GM12864 (cell line): ENCODE measurements around the gene GARIN3.

Experiments
- DNase-seq: peaks from one replicate; pipeline ENCODE4 v3.0.0-alpha.2; 2011; ENCODE audit warnings: low read depth
- H3K4me3 ChIP-seq: 2 replicates; pipeline ENCODE4 v1.5.1; 2011; ENCODE audit warnings: mild to moderate bottlenecking, low read depth, low read length, control low read depth
- TF ChIP-seq, protein P1 (sequence below): IDR thresholded peaks from 2 replicates; pipeline ENCODE4 v1.5.1; 2011; ENCODE audit warnings: low read depth, mild to moderate bottlenecking, moderate library complexity, low read length, control low read depth, inconsistent platforms; ENCODE audit errors: missing control alignments

Gene GARIN3

DNA sequence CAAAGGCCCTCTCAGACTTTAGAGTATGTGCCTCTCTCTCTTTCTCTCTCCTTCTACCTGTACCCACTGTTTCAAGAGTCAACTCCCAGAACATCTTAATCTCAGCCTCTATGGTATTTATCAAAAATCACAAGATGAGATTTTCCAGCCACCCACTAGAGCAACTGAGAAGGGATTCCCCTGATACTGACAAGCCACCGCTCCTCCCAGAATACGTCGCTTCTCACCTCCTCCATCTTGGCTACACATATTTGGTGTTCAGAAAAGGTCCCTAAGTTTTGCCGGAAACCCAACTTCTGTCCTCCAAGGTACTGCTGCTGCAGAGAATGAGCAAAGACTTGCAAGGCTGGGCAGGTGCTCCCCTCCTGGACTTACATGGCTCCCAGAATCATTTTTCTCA is 6.1 kb downstream of the GARIN3 start:
- TF ChIP-seq, protein P1, sequence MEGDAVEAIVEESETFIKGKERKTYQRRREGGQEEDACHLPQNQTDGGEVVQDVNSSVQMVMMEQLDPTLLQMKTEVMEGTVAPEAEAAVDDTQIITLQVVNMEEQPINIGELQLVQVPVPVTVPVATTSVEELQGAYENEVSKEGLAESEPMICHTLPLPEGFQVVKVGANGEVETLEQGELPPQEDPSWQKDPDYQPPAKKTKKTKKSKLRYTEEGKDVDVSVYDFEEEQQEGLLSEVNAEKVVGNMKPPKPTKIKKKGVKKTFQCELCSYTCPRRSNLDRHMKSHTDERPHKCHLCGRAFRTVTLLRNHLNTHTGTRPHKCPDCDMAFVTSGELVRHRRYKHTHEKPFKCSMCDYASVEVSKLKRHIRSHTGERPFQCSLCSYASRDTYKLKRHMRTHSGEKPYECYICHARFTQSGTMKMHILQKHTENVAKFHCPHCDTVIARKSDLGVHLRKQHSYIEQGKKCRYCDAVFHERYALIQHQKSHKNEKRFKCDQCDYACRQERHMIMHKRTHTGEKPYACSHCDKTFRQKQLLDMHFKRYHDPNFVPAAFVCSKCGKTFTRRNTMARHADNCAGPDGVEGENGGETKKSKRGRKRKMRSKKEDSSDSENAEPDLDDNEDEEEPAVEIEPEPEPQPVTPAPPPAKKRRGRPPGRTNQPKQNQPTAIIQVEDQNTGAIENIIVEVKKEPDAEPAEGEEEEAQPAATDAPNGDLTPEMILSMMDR, result no peak
- no peak overlapping the region for H3K4me3 ChIP-seq
- no peak for DNase-seq

DNA sequence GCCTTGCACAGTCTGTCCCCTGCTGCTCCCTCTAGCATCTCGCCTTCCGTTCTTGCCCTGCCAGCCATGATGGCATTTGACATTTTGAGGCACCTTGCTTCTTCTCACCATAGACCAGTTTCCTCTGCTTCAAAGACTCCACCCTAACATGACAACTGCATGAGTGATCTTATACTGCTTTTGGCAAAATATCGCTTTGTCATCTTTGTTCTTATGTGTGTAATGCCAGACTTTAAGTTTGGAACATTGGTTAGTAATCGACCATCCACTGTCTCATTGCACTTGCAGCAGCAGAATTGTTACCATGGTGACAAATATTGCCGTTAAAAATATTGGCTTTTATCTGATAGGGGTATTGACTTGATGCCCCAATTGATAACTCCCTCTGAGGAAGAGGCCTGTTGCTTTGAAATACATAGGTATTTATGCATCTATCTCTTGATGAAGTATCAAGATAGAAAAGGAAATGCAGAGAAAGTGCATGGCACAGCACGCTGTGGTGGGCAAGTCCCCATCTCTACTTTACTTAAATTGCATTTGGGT is 6.8 kb downstream of the GARIN3 start:
- TF ChIP-seq, protein P1, result no peak
- no peak for DNase-seq

DNA sequence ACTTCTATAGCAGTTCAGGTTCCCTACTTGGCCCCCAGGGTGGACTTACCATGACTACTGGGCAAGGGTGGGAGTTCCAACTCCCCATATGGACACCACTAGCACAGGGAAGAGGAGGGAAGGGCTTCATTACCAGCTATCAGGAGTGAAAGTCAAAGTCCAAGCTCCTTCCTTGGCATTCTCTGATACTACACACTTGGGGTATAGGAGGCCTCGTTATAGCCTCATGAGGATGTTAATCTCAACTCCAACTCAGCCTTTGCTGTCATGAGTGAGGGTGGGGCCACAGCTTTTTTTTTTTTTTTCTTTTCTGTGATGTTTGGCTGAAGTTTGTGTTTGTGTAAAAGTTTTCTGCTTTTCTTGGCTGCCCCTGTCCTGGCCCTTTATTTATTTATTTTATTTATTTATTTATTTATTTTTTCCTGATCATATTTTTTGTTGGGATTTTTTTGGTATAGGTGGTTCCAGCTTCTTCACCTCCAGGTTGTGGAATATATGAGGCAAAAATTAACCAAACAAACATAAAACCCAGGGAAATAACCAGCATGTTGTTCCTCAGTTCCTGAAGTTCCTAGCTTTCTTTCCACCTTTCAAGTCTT is 8.7 kb downstream of the GARIN3 start:
- TF ChIP-seq, protein P1, result no peak
- no peak for DNase-seq
- no peak overlapping the region for H3K4me3 ChIP-seq

More for the DNA sequence above, 6.8 kb downstream of the GARIN3 start:
- no peak overlapping the region for H3K4me3 ChIP-seq

DNA sequence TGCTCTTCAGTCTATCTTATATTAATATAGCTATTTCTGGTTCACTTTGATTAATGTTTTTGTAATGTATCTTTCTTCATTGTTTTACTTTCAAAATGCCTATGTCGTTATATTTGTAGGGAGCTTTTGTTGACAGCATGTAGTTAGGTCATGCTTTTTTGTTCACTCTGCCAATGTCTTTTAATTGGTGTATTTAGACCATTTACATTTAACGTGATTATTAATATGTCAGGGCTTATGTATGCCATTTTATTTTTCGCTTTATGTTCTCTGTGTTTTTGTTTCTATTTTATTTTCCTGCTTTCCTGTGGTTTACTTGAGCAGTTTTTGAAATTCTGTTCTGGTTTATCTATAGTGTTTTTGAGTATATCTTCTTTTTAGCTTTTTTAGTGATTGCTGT is 10.8 kb downstream of the GARIN3 start:
- H3K4me3 ChIP-seq, result no peak overlapping the region
- DNase-seq, result no peak
- TF ChIP-seq, protein P1, result no peak

DNA sequence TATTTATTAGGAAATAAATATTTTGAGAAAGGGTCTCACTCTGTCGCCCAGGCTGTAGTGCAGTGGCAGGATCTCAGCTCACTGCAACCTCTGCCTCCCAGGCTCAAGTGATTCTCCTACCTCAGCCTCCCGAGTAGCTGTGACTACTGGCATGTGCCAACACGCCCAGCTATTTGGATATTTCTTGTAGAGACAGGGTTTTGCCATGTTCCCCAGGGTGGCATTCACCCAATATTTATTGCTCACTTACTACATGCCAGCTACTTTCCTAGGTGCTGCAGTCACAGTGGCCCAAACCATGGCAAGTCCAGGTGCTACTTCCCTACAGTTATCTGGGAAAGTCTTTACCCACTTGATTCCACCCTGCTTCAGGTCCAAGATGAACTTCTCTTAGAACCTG is 15.1 kb downstream of the GARIN3 start:
- no peak overlapping the region for H3K4me3 ChIP-seq
- DNase-seq, result no peak
- TF ChIP-seq, protein P1, result no peak

DNA sequence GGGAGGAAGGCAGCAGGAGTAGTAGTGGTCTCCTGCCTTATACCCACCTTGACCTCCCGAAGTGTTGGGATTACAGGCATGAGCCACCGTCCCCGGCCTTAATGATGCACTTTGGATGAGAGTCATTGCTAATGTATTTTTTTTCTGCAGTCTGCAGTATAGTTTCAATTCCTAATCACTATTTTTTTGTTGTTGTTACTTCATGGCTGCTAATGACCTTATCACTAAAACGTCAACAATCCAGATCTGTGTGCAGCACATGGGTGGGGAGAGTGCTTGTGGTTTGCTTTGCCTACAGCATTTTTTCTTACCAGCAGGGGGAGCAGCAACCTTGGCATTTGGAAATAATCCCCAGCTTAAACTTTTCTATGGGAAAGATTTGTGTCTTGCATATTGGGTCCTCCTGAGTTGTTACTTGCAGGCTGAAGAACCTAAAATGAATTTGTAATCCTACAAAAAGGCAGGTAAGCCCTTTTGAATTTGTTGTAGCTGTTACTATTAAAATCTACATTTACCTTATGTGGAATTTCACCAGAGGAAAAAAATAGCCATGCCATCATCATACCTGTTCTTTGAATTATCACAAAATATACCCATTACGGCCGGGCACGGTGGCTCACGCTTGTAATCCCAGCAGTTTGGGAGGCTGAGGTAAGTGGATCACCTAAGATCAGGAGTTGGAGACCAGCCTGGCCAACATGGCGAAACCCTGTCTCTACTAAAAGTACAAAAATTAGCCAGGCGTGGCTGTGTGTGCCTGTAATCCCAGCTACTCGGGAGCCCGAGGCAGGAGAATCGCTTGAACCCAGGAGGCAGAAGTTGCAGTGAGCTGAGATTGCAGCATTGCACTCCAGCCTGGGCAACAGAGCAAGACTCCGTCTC is 17.1 kb downstream of the GARIN3 start:
- TF ChIP-seq, protein P1, result peak; percentile 82
- DNase-seq, result peak; percentile 49

More for the DNA sequence above, 17.1 kb downstream of the GARIN3 start:
- no peak overlapping the region for H3K4me3 ChIP-seq
